ENCODE measurements around the gene CAPN1.

The CAPN1 gene

DNA sequence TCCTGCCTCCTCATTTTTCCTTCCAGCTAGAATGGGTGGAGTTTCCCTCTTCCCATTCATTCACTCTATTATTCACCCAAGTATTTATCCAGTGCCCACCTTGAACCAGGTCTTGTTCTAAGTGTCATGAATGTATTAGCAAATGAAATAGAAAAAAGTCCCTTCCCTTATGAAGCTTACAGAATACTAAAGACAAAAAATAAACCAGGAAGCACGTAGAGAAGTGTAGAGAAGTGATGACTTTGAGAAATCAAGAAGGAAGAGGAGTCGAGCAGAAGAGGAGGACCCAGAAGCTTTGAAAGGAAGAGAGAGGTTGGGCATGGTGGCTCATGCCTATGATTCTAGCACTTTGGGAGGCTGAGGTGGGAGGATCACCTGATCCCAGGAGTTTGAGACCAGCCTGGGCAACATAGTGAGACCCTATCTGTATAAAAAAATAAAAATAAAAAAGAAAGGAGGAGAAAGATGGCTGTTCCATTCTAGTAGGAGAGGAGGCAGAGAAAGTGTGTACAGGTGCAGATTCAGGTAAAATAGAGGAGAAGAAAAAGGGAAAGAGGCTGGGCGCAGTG, 30.3 kb upstream of the CAPN1 start:
- H3K27me3 ChIP-seq (ENCODE audit: insufficient read depth, insufficient read length), result no peaks in the 10 kb centered on the region
- peaks cover 16% of the 10 kb centered on the region for H3K9me3 ChIP-seq (ENCODE audit: insufficient read depth, low read length)
- no peak for DNase-seq (ENCODE audit: low read depth, low spot score)
- H3K36me3 ChIP-seq (ENCODE audit: insufficient read depth, insufficient read length, low read length), result no peaks in the 10 kb centered on the region
- no peak for TF ChIP-seq YY1 (IDR thresholded peaks at IDR 0.05; ENCODE audit: insufficient read depth, insufficient read length)
- no peak for TF ChIP-seq ZNF274 (IDR thresholded peaks at IDR 0.05; ENCODE audit: low read depth, low read length)
- TF ChIP-seq SUZ12 (IDR thresholded peaks at IDR 0.05; ENCODE audit: extremely low read depth, insufficient read depth, insufficient read length), result no peak
- no peak overlapping the region for H3K9ac ChIP-seq (ENCODE audit: insufficient read length, low read depth)
- peaks cover 7% of the 10 kb centered on the region for H3K4me1 ChIP-seq (ENCODE audit: insufficient read depth, insufficient read length)
- H3K4me3 ChIP-seq (ENCODE audit: insufficient read length, low read depth), result no peak overlapping the region

GRCh38 chr11:65152122-65152521, 29.6 kb upstream of the CAPN1 start:
- peaks cover 7% of the 10 kb centered on the region for H3K4me1 ChIP-seq (ENCODE audit: insufficient read depth, insufficient read length)
- TF ChIP-seq ZNF274 (IDR thresholded peaks at IDR 0.05; ENCODE audit: low read depth, low read length), result no peak
- DNase-seq (ENCODE audit: low read depth, low spot score), result no peak

DNA sequence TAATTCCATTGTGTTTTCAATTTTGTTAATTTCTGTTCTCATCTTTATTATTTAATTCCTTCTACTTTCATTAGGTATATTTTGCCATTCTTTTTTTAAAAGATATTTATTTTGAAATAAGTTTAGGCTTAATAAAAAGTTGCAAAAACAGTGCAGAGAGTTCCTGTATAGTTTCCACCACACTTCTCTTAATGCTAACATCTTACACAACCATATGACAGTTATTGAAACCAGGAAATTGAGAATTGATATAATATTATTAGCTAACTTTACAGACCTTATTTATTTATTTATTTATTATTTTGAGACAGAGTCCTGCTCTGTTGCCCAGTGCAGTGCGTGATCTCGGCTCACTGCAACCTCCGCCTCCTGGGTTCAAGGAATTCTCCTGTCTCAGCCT, 25.5 kb upstream of the CAPN1 start:
- DNase-seq (ENCODE audit: low read depth, low spot score), result no peak
- no peak overlapping the region for H3K4me3 ChIP-seq (ENCODE audit: insufficient read length, low read depth)
- TF ChIP-seq ZNF274 (IDR thresholded peaks at IDR 0.05; ENCODE audit: low read depth, low read length), result no peak
- no peak for TF ChIP-seq SUZ12 (IDR thresholded peaks at IDR 0.05; ENCODE audit: extremely low read depth, insufficient read depth, insufficient read length)
- no peak for TF ChIP-seq YY1 (IDR thresholded peaks at IDR 0.05; ENCODE audit: insufficient read depth, insufficient read length)
- no peaks in the 10 kb centered on the region for H3K36me3 ChIP-seq (ENCODE audit: insufficient read depth, insufficient read length, low read length)
- no peaks in the 10 kb centered on the region for H3K27me3 ChIP-seq (ENCODE audit: insufficient read depth, insufficient read length)
- H3K9me3 ChIP-seq (ENCODE audit: insufficient read depth, low read length), result no peaks in the 10 kb centered on the region
- H3K9ac ChIP-seq (ENCODE audit: insufficient read length, low read depth), result no peak overlapping the region
- H3K4me1 ChIP-seq (ENCODE audit: insufficient read depth, insufficient read length), result no peaks in the 10 kb centered on the region

More at GRCh38 chr11:65152122-65152521, 29.6 kb upstream of the CAPN1 start:
- no peak overlapping the region for H3K4me3 ChIP-seq (ENCODE audit: insufficient read length, low read depth)
- no peak overlapping the region for H3K9ac ChIP-seq (ENCODE audit: insufficient read length, low read depth)
- peaks cover 9% of the 10 kb centered on the region; the same call in 1 of the 2 replicates for H3K9me3 ChIP-seq (ENCODE audit: insufficient read depth, low read length)
- no peaks in the 10 kb centered on the region for H3K27me3 ChIP-seq (ENCODE audit: insufficient read depth, insufficient read length)
- H3K36me3 ChIP-seq (ENCODE audit: insufficient read depth, insufficient read length, low read length), result no peaks in the 10 kb centered on the region

- no peak overlapping the region for H3K4me3 ChIP-seq (ENCODE audit: insufficient read length, low read depth)
- H3K27me3 ChIP-seq (ENCODE audit: insufficient read depth, insufficient read length), result no peaks in the 10 kb centered on the region
- TF ChIP-seq ZNF274 (IDR thresholded peaks at IDR 0.05; ENCODE audit: low read depth, low read length) (no peak), SUZ12 (IDR thresholded peaks at IDR 0.05; ENCODE audit: extremely low read depth, insufficient read depth, insufficient read length) (no peak), YY1 (IDR thresholded peaks at IDR 0.05; ENCODE audit: insufficient read depth, insufficient read length) (no peak)
- DNase-seq (ENCODE audit: low read depth, low spot score), result no peak
- no peak overlapping the region for H3K9ac ChIP-seq (ENCODE audit: insufficient read length, low read depth)
- H3K4me1 ChIP-seq (ENCODE audit: insufficient read depth, insufficient read length), result no peaks in the 10 kb centered on the region
- no peaks in the 10 kb centered on the region for H3K36me3 ChIP-seq (ENCODE audit: insufficient read depth, insufficient read length, low read length)
- H3K9me3 ChIP-seq (ENCODE audit: insufficient read depth, low read length), result no peaks in the 10 kb centered on the region
Observed at GRCh38 chr11:65156926-65157325, 24.8 kb upstream of the CAPN1 start.

GRCh38 chr11:65157336-65157735, 24.4 kb upstream of the CAPN1 start:
- Histone ChIP-seq H3K4me1 (ENCODE audit: insufficient read depth, insufficient read length) (no peaks in the 10 kb centered on the region), H3K9ac (ENCODE audit: insufficient read length, low read depth) (no peak overlapping the region)
- TF ChIP-seq ZNF274 (IDR thresholded peaks at IDR 0.05; ENCODE audit: low read depth, low read length), result no peak
- no peak for TF ChIP-seq SUZ12 (IDR thresholded peaks at IDR 0.05; ENCODE audit: extremely low read depth, insufficient read depth, insufficient read length)
- no peak for TF ChIP-seq YY1 (IDR thresholded peaks at IDR 0.05; ENCODE audit: insufficient read depth, insufficient read length)

GRCh38 chr11:65159012-65159411, 22.7 kb upstream of the CAPN1 start:
- no peak overlapping the region for H3K4me3 ChIP-seq (ENCODE audit: insufficient read length, low read depth)
- H3K36me3 ChIP-seq (ENCODE audit: insufficient read depth, insufficient read length, low read length), result no peaks in the 10 kb centered on the region
- H3K27me3 ChIP-seq (ENCODE audit: insufficient read depth, insufficient read length), result no peaks in the 10 kb centered on the region
- DNase-seq (ENCODE audit: low read depth, low spot score), result no peak
- TF ChIP-seq YY1 (IDR thresholded peaks at IDR 0.05; ENCODE audit: insufficient read depth, insufficient read length) (no peak), SUZ12 (IDR thresholded peaks at IDR 0.05; ENCODE audit: extremely low read depth, insufficient read depth, insufficient read length) (no peak), ZNF274 (IDR thresholded peaks at IDR 0.05; ENCODE audit: low read depth, low read length) (no peak)
- H3K9ac ChIP-seq (ENCODE audit: insufficient read length, low read depth), result no peak overlapping the region
- no peaks in the 10 kb centered on the region for H3K9me3 ChIP-seq (ENCODE audit: insufficient read depth, low read length)
- H3K4me1 ChIP-seq (ENCODE audit: insufficient read depth, insufficient read length), result no peaks in the 10 kb centered on the region

More at GRCh38 chr11:65157336-65157735, 24.4 kb upstream of the CAPN1 start:
- Histone ChIP-seq H3K36me3 (ENCODE audit: insufficient read depth, insufficient read length, low read length) (no peaks in the 10 kb centered on the region), H3K4me3 (ENCODE audit: insufficient read length, low read depth) (no peak overlapping the region), H3K27me3 (ENCODE audit: insufficient read depth, insufficient read length) (no peaks in the 10 kb centered on the region), H3K9me3 (ENCODE audit: insufficient read depth, low read length) (no peaks in the 10 kb centered on the region)
- no peak for DNase-seq (ENCODE audit: low read depth, low spot score)

DNA sequence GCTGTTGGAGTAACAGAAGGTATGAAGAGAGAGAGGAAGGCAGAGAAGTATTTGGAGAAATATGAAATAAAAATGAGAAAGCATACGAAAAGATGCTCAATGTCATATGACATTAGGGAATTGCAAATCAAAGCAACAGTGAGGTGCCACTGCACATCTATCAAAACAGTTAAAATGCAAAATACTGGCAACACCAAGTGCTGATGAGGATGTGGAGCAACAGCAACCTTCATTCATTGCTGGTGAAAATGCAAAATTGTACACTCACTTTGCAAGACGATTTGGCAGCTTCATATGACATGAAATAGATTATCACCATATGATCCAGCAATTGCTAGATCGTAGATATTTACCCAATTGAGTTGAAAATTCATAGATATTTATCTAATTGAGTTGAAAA, 21.1 kb upstream of the CAPN1 start:
- no peak overlapping the region for H3K4me3 ChIP-seq (ENCODE audit: insufficient read length, low read depth)
- no peak for TF ChIP-seq ZNF274 (IDR thresholded peaks at IDR 0.05; ENCODE audit: low read depth, low read length)
- no peak for TF ChIP-seq SUZ12 (IDR thresholded peaks at IDR 0.05; ENCODE audit: extremely low read depth, insufficient read depth, insufficient read length)
- TF ChIP-seq YY1 (IDR thresholded peaks at IDR 0.05; ENCODE audit: insufficient read depth, insufficient read length), result no peak
- no peaks in the 10 kb centered on the region for H3K9me3 ChIP-seq (ENCODE audit: insufficient read depth, low read length)
- DNase-seq (ENCODE audit: low read depth, low spot score), result no peak
- no peaks in the 10 kb centered on the region for H3K27me3 ChIP-seq (ENCODE audit: insufficient read depth, insufficient read length)
- no peak overlapping the region for H3K9ac ChIP-seq (ENCODE audit: insufficient read length, low read depth)
- H3K36me3 ChIP-seq (ENCODE audit: insufficient read depth, insufficient read length, low read length), result no peaks in the 10 kb centered on the region
- H3K4me1 ChIP-seq (ENCODE audit: insufficient read depth, insufficient read length), result no peaks in the 10 kb centered on the region
